HG03457 (cell line): ENCODE results near the gene DTNBP1.

Experiments used
- ATAC-seq: cut with Tn5 transposase; IDR thresholded peaks from one replicate; pipeline ENCODE4 v1.9.1; 2021; ENCODE audit warnings: moderate number of reproducible peaks; ENCODE audit not compliant: unreplicated experiment

The DTNBP1 gene

GRCh38 chr6:15504581-15505350, 158.1 kb downstream of the DTNBP1 start:
- ATAC-seq, result no peak

- no peak for ATAC-seq
Observed at GRCh38 chr6:15504040-15504495, 158.8 kb downstream of the DTNBP1 start.

- no peak for ATAC-seq
Observed at GRCh38 chr6:15503346-15503680, 159.5 kb downstream of the DTNBP1 start.

- ATAC-seq, result no peak
Observed at GRCh38 chr6:15502446-15503345, 160.1 kb downstream of the DTNBP1 start.

- no peak for ATAC-seq
Observed at GRCh38 chr6:15501826-15502445, 160.9 kb downstream of the DTNBP1 start.

- ATAC-seq, result no peak
Observed at GRCh38 chr6:15500901-15501825, 161.7 kb downstream of the DTNBP1 start.

GRCh38 chr6:15500078-15500740, 162.6 kb downstream of the DTNBP1 start:
- ATAC-seq, result no peak

- ATAC-seq, result no peak
Observed at GRCh38 chr6:15499591-15499990, 163.2 kb downstream of the DTNBP1 start.

- no peak for ATAC-seq
Observed at GRCh38 chr6:15499125-15499524, 163.7 kb downstream of the DTNBP1 start.

- ATAC-seq, result no peak
Observed at GRCh38 chr6:15498640-15499039, 164.2 kb downstream of the DTNBP1 start.

- no peak for ATAC-seq
Observed at GRCh38 chr6:15496345-15497131, 166.3 kb downstream of the DTNBP1 start.

- no peak for ATAC-seq
Observed at GRCh38 chr6:15495375-15495901, 167.4 kb downstream of the DTNBP1 start.

GRCh38 chr6:15493437-15494168, 169.2 kb downstream of the DTNBP1 start:
- no peak for ATAC-seq

GRCh38 chr6:15491986-15492269, 170.9 kb downstream of the DTNBP1 start:
- ATAC-seq, result no peak

GRCh38 chr6:15491255-15491985, 171.4 kb downstream of the DTNBP1 start:
- no peak for ATAC-seq

- no peak for ATAC-seq
Observed at GRCh38 chr6:15490242-15491100, 172.4 kb downstream of the DTNBP1 start.
